ENCODE data around the gene ARHGAP18. TPM values are rescaled to one million over a fixed set of nuclear protein-coding genes. Genes with fewer than 3 reads are reported as not detected.

ARHGAP18 gene
- total and polyA plus RNA-seq, 12 donors = 2.2 to 15.4 (median 4.1) TPM

- Histone ChIP-seq H3K4me1 (no peaks in the 10 kb centered on the region), H3K4me3 (no peak overlapping the region), H3K9me3 (peaks cover 0 to 4% (median 0%) of the 10 kb centered on the region in 11 donors), H3K27me3 (no peaks in the 10 kb centered on the region), H3K27ac (no peak overlapping the region), H3K36me3 (peaks cover 0 to 3% (median 0%) of the 10 kb centered on the region in 9 donors)
- no peak for DNase-seq
- TF ChIP-seq CTCF (IDR thresholded peaks at IDR 0.05) = no peak
- intact Hi-C loops (cut with DNase I) = no loop called here
- no peak for ATAC-seq
Measured at GRCh38 chr6:129536271-129536670, 173.7 kb downstream of the ARHGAP18 start.

- no peak overlapping the region for H3K27ac ChIP-seq
- H3K4me1 ChIP-seq = no peaks in the 10 kb centered on the region
- DNase-seq = no peak
- no peak for ATAC-seq
- peaks cover 0 to 4% (median 0%) of the 10 kb centered on the region in 11 donors for H3K9me3 ChIP-seq
- no peak for TF ChIP-seq CTCF (IDR thresholded peaks at IDR 0.05)
- intact Hi-C loops (cut with DNase I) = no loop called here
- peaks cover 0 to 3% (median 0%) of the 10 kb centered on the region in 9 donors for H3K36me3 ChIP-seq
- H3K4me3 ChIP-seq = no peak overlapping the region
- H3K27me3 ChIP-seq = no peaks in the 10 kb centered on the region
Measured at GRCh38 chr6:129534926-129535325, 175.1 kb downstream of the ARHGAP18 start.

Other genes starting within 250 kb of the ARHGAP18 start
- not detected for gene TMEM244, start 151.1 kb upstream of the ARHGAP18 start, total RNA-seq
- not detected for gene TMEM244, start 151.1 kb upstream of the ARHGAP18 start, polyA plus RNA-seq